ENCODE data around the gene TSPAN18.

Gene TSPAN18

GRCh38 chr11:44726283-44727113, at the start of gene TSPAN18:
TSPAN18 (plus strand) TSS chr11:44726962; CDS start chr11:44906417, 179,455 bp downstream.
- H3K4me3 ChIP-seq (ENCODE audit: low read length): peak within 1 kb of the TSS; percentile 66; the same call in 1 of the 2 replicates
- no peak for TF ChIP-seq ZNF274 (IDR thresholded peaks at IDR 0.05; ENCODE audit: low read depth, low read length)

GRCh38 chr11:44680982-44681597, 45.7 kb upstream of the TSPAN18 start:
- TF ChIP-seq ZNF274 (IDR thresholded peaks at IDR 0.05; ENCODE audit: low read depth, low read length): no peak
- no peak overlapping the region for H3K4me3 ChIP-seq (ENCODE audit: low read length)

- TF ChIP-seq ZNF274 (IDR thresholded peaks at IDR 0.05; ENCODE audit: low read depth, low read length): no peak
- H3K4me3 ChIP-seq (ENCODE audit: low read length): no peak overlapping the region
Observed at GRCh38 chr11:44681698-44682097, 45.1 kb upstream of the TSPAN18 start.

- H3K4me3 ChIP-seq (ENCODE audit: low read length): no peak overlapping the region
- TF ChIP-seq ZNF274 (IDR thresholded peaks at IDR 0.05; ENCODE audit: low read depth, low read length): no peak
Observed at GRCh38 chr11:44684859-44685281, 41.9 kb upstream of the TSPAN18 start.

- H3K4me3 ChIP-seq (ENCODE audit: low read length): no peak overlapping the region
- TF ChIP-seq ZNF274 (IDR thresholded peaks at IDR 0.05; ENCODE audit: low read depth, low read length): no peak
Observed at GRCh38 chr11:44687388-44687787, 39.4 kb upstream of the TSPAN18 start.

- TF ChIP-seq ZNF274 (IDR thresholded peaks at IDR 0.05; ENCODE audit: low read depth, low read length): no peak
- H3K4me3 ChIP-seq (ENCODE audit: low read length): no peak overlapping the region
Observed at GRCh38 chr11:44689265-44689664, 37.5 kb upstream of the TSPAN18 start.

GRCh38 chr11:44690651-44691050, 36.1 kb upstream of the TSPAN18 start:
- TF ChIP-seq ZNF274 (IDR thresholded peaks at IDR 0.05; ENCODE audit: low read depth, low read length): no peak
- no peak overlapping the region for H3K4me3 ChIP-seq (ENCODE audit: low read length)

GRCh38 chr11:44692460-44692859, 34.3 kb upstream of the TSPAN18 start:
- no peak for TF ChIP-seq ZNF274 (IDR thresholded peaks at IDR 0.05; ENCODE audit: low read depth, low read length)
- no peak overlapping the region for H3K4me3 ChIP-seq (ENCODE audit: low read length)

- no peak overlapping the region for H3K4me3 ChIP-seq (ENCODE audit: low read length)
- TF ChIP-seq ZNF274 (IDR thresholded peaks at IDR 0.05; ENCODE audit: low read depth, low read length): no peak
Observed at GRCh38 chr11:44693654-44694119, 33.1 kb upstream of the TSPAN18 start.

GRCh38 chr11:44694443-44694842, 32.3 kb upstream of the TSPAN18 start:
- no peak overlapping the region for H3K4me3 ChIP-seq (ENCODE audit: low read length)
- TF ChIP-seq ZNF274 (IDR thresholded peaks at IDR 0.05; ENCODE audit: low read depth, low read length): no peak

GRCh38 chr11:44695169-44695833, 31.5 kb upstream of the TSPAN18 start:
- no peak overlapping the region for H3K4me3 ChIP-seq (ENCODE audit: low read length)
- no peak for TF ChIP-seq ZNF274 (IDR thresholded peaks at IDR 0.05; ENCODE audit: low read depth, low read length)

GRCh38 chr11:44698252-44698912, 28.4 kb upstream of the TSPAN18 start:
- no peak overlapping the region for H3K4me3 ChIP-seq (ENCODE audit: low read length)
- TF ChIP-seq ZNF274 (IDR thresholded peaks at IDR 0.05; ENCODE audit: low read depth, low read length): no peak

GRCh38 chr11:44699497-44700408, 27.0 kb upstream of the TSPAN18 start:
- TF ChIP-seq ZNF274 (IDR thresholded peaks at IDR 0.05; ENCODE audit: low read depth, low read length): no peak
- H3K4me3 ChIP-seq (ENCODE audit: low read length): no peak overlapping the region

Data from GM08714 (cell line).